Measurements from ENCODE around the gene HSPB7. TPM values are rescaled to one million over a fixed set of nuclear protein-coding genes. Genes with fewer than 3 reads are reported as not detected.

Gene HSPB7
- total and polyA plus RNA-seq, 4 donors: 0.28 to 1.4 (median 0.35) TPM

- Histone ChIP-seq H3K4me1 (ENCODE audit: control insufficient read depth in 4 of 4, insufficient read depth in 4 of 4, low read length in 3 of 4) (peaks cover 0 to 11% (median 10%) of the 10 kb centered on the region in 4 donors), H3K27ac (ENCODE audit: low read depth in 1 of 2, low read length in 2 of 2) (peak within 1 kb of the TSS; percentile 33 to 65), H3K27me3 (ENCODE audit: control insufficient read depth in 4 of 4, insufficient read depth in 4 of 4, low read length in 3 of 4) (no peaks in the 10 kb centered on the region), H3K9ac (ENCODE audit: low read depth in 1 of 2, low read length in 2 of 2) (peak within 1 kb of the TSS; percentile 43 to 67), H3K9me3 (ENCODE audit: control insufficient read depth in 4 of 4, low read length in 3 of 4) (no peaks in the 10 kb centered on the region), H3K4me3 (ENCODE audit: low read depth in 1 of 3, low read length in 3 of 3) (peak within 1 kb of the TSS; percentile 69 to 96 (median 72)), H3K36me3 (ENCODE audit: control insufficient read depth in 4 of 4, insufficient read depth in 3 of 4, low read depth in 1 of 4, low read length in 3 of 4) (peaks cover 2 to 12% (median 9%) of the 10 kb centered on the region in 4 donors)
- 8% methylated on average over 47 of the region's 47 CpGs for WGBS
- TF ChIP-seq FOXA1 (IDR thresholded peaks at IDR 0.05): no peak
- TF ChIP-seq HNF4A (conservative IDR thresholded peaks at IDR 0.05): peak in 1 of 2 donors; percentile 3
- peak; percentile 100 for TF ChIP-seq YY1 (IDR thresholded peaks at IDR 0.05)
- peak in 1 of 2 donors; percentile 86 for TF ChIP-seq GABPA (IDR thresholded peaks at IDR 0.05 in 1 of 2, conservative IDR thresholded peaks at IDR 0.05 in 1 of 2)
- TF ChIP-seq ATF3 (IDR thresholded peaks at IDR 0.05): no peak
- no peak for TF ChIP-seq CTCF (IDR thresholded peaks at IDR 0.05; ENCODE audit: low read depth, low read length, missing input control)
- TF ChIP-seq RAD21 (IDR thresholded peaks at IDR 0.05): peak in 1 of 2 donors; percentile 21
- TF ChIP-seq JUND (IDR thresholded peaks at IDR 0.05): no peak
- TF ChIP-seq RXRA (IDR thresholded peaks at IDR 0.05): peak; percentile 18 to 42
- TF ChIP-seq MAX (IDR thresholded peaks at IDR 0.05): peak; percentile 17
- TF ChIP-seq ZBTB33 (IDR thresholded peaks at IDR 0.05): peak; percentile 33
- TF ChIP-seq HNF4G (IDR thresholded peaks at IDR 0.05): no peak
- TF ChIP-seq EGR1 (IDR thresholded peaks at IDR 0.05; ENCODE audit: low read depth in 2 of 2): no peak
- DNase-seq (ENCODE audit: low spot score): peak; percentile 93
Observed at GRCh38 chr1:15975805-15976680, 41.8 kb downstream of the HSPB7 start, which contains the start of gene ZBTB17. Gene ZBTB17 (minus strand): TSS chr1:15976101. CDS start chr1:15948495, 27,606 bp downstream.

GRCh38 chr1:15975358-15975804 lies 42.5 kb downstream of the HSPB7 start:
- under 1% methylated on average over 47 of the region's 47 CpGs for WGBS
- no peaks in the 10 kb centered on the region for H3K9me3 ChIP-seq (ENCODE audit: control insufficient read depth in 4 of 4, low read length in 3 of 4)
- H3K4me1 ChIP-seq (ENCODE audit: control insufficient read depth in 4 of 4, insufficient read depth in 4 of 4, low read length in 3 of 4): peaks cover 0 to 11% (median 10%) of the 10 kb centered on the region in 4 donors
- H3K9ac ChIP-seq (ENCODE audit: low read depth in 1 of 2, low read length in 2 of 2): peak overlapping the region; percentile 43 to 67
- H3K27me3 ChIP-seq (ENCODE audit: control insufficient read depth in 4 of 4, insufficient read depth in 4 of 4, low read length in 3 of 4): no peaks in the 10 kb centered on the region
- peak overlapping the region; percentile 33 to 65 for H3K27ac ChIP-seq (ENCODE audit: low read depth in 1 of 2, low read length in 2 of 2)
- DNase-seq (ENCODE audit: low spot score): no peak
- peak overlapping the region; percentile 69 to 96 (median 72) for H3K4me3 ChIP-seq (ENCODE audit: low read depth in 1 of 3, low read length in 3 of 3)
- H3K36me3 ChIP-seq (ENCODE audit: control insufficient read depth in 4 of 4, insufficient read depth in 3 of 4, low read depth in 1 of 4, low read length in 3 of 4): peaks cover 2 to 12% (median 9%) of the 10 kb centered on the region in 4 donors
- TF ChIP-seq ZBTB33 (IDR thresholded peaks at IDR 0.05) (no peak), NR2F2 (IDR thresholded peaks at IDR 0.05) (no peak), FOXA2 (IDR thresholded peaks at IDR 0.05) (no peak), HNF4A (conservative IDR thresholded peaks at IDR 0.05) (no peak), FOXA1 (IDR thresholded peaks at IDR 0.05) (no peak), ATF3 (IDR thresholded peaks at IDR 0.05) (no peak), RXRA (IDR thresholded peaks at IDR 0.05) (no peak), REST (IDR thresholded peaks at IDR 0.05) (no peak), JUND (IDR thresholded peaks at IDR 0.05) (no peak), CTCF (IDR thresholded peaks at IDR 0.05; ENCODE audit: low read depth, low read length, missing input control) (no peak), EGR1 (IDR thresholded peaks at IDR 0.05; ENCODE audit: low read depth in 2 of 2) (no peak)
